SHP77 treated with DMSO at 0.1 percent for 48 hours (cell line): ENCODE data around the gene MYO5C.
"Not testable (repeated sequence)": the region's sequence is repeated elsewhere in the genome, so short reads cannot be mapped to it uniquely, and the experiment has no call there.

ENCODE experiments used
- DNase-seq: peaks from one replicate; lab custom pipeline; 2025; lab: John Stamatoyannopoulos, UW

The MYO5C gene

GRCh38 chr15:52240166-52240565, 55.4 kb downstream of the MYO5C start:
- no peak for DNase-seq

GRCh38 chr15:52238989-52239525, 56.5 kb downstream of the MYO5C start:
- DNase-seq, result not testable (repeated sequence)

- DNase-seq, result no peak
These were observed 57.5 kb downstream of the MYO5C start for GRCh38 chr15:52238149-52238548.

- DNase-seq, result no peak
These were observed 59.6 kb downstream of the MYO5C start for GRCh38 chr15:52236013-52236412.

- no peak for DNase-seq
These were observed 60.7 kb downstream of the MYO5C start for GRCh38 chr15:52234596-52235541.

- DNase-seq, result no peak
These were observed 62.2 kb downstream of the MYO5C start for GRCh38 chr15:52233405-52233804.

GRCh38 chr15:52232327-52232726, 63.3 kb downstream of the MYO5C start:
- no peak for DNase-seq

GRCh38 chr15:52230073-52230472, 65.5 kb downstream of the MYO5C start:
- no peak for DNase-seq

- DNase-seq, result no peak
These were observed 66.7 kb downstream of the MYO5C start for GRCh38 chr15:52228921-52229320.

- DNase-seq, result peak; percentile 9
These were observed 68.1 kb downstream of the MYO5C start for GRCh38 chr15:52227456-52227855.

- DNase-seq, result no peak
These were observed 70.4 kb downstream of the MYO5C start for GRCh38 chr15:52225230-52225629.

- DNase-seq, result no peak
These were observed 71.4 kb downstream of the MYO5C start for GRCh38 chr15:52224211-52224610.

GRCh38 chr15:52221730-52222129, 73.9 kb downstream of the MYO5C start:
- DNase-seq, result no peak

- DNase-seq, result no peak
These were observed 74.5 kb downstream of the MYO5C start for GRCh38 chr15:52220937-52221660.

GRCh38 chr15:52220251-52220650, 75.4 kb downstream of the MYO5C start:
- DNase-seq, result no peak

- DNase-seq, result no peak
These were observed 76.8 kb downstream of the MYO5C start for GRCh38 chr15:52218816-52219215.

- no peak for DNase-seq
These were observed 77.2 kb downstream of the MYO5C start for GRCh38 chr15:52218371-52218770.

- peak; percentile 9 for DNase-seq
These were observed 78.4 kb downstream of the MYO5C start for GRCh38 chr15:52217186-52217585.

GRCh38 chr15:52214553-52214952, 81.1 kb downstream of the MYO5C start:
- DNase-seq, result no peak

- no peak for DNase-seq
These were observed 82.4 kb downstream of the MYO5C start for GRCh38 chr15:52213206-52213605.

- peak; percentile 24 for DNase-seq
These were observed 87.2 kb downstream of the MYO5C start for GRCh38 chr15:52208306-52208946.

- no peak for DNase-seq
These were observed 88.4 kb downstream of the MYO5C start for GRCh38 chr15:52207191-52207590.
